Chondrocyte (in vitro differentiated cells): ENCODE results near the gene ACTR3C. TPM values are rescaled to one million over a fixed set of nuclear protein-coding genes. Genes with fewer than 3 reads are reported as not detected.

ENCODE experiments used
- DNase-seq: peaks from one replicate; pipeline ENCODE4 v3.0.0; 2021; ENCODE audit warnings: mixed read lengths, low spot score
- H3K27ac Mint-ChIP-seq: one replicate; pipeline ENCODE4 v1.8.0; 2021; ENCODE audit warnings: mild to moderate bottlenecking, moderate library complexity, mixed read lengths; ENCODE audit not compliant: unreplicated experiment
- H3K27me3 Mint-ChIP-seq: 2 replicates; pipeline ENCODE4 v1.8.0; 2021; ENCODE audit warnings: low read depth, mixed read lengths
- H3K36me3 Mint-ChIP-seq: 2 replicates; pipeline ENCODE4 v1.8.0; 2021; ENCODE audit warnings: low read depth, mixed read lengths
- H3K4me1 Mint-ChIP-seq: 2 replicates; pipeline ENCODE4 v1.8.0; 2021; ENCODE audit warnings: low read depth, mild to moderate bottlenecking, mixed read lengths
- H3K4me3 Mint-ChIP-seq: one replicate; pipeline ENCODE4 v1.8.0; 2021; ENCODE audit warnings: mild to moderate bottlenecking, moderate library complexity, mixed read lengths; ENCODE audit not compliant: unreplicated experiment
- H3K9me3 Mint-ChIP-seq: 2 replicates; pipeline ENCODE4 v1.8.0; 2021; ENCODE audit warnings: low read depth, mixed read lengths
- total RNA-seq: library from RNA; stranded (reverse); gene quantifications from 3 replicates; pipeline ENCODE4 v1.2.1, GENCODE V29; 2021
- TF ChIP-seq, protein P1 (sequence below): fragments of 200-600 bp; sonication (generic); IDR thresholded peaks from 2 replicates; pipeline ENCODE4 v1.5.0; 2021; ENCODE audit warnings: antibody characterized with exemption, mild to moderate bottlenecking, moderate library complexity

ACTR3C gene
- total RNA-seq, 1 donor from 2014 or later: 0.25 TPM

DNA sequence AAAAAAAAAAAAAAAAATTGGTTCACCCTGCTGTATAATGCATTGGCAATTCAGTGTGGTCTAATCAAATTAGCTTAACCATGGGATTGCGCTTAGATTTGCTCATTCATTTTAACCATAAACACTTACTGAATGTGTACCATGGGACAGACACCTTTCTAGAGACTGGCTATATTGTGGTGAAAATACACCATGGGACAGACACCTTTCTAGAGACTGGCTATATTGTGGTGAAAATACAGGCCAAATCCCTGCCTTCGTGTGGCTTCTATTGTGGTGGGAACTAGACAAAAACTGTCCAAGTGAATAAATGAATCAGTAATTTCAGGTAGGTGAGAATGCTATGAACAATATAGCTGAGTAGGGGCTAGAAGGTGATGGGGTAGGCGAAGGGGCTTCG, 35.1 kb upstream of the ACTR3C start:
- TF ChIP-seq, protein P1, sequence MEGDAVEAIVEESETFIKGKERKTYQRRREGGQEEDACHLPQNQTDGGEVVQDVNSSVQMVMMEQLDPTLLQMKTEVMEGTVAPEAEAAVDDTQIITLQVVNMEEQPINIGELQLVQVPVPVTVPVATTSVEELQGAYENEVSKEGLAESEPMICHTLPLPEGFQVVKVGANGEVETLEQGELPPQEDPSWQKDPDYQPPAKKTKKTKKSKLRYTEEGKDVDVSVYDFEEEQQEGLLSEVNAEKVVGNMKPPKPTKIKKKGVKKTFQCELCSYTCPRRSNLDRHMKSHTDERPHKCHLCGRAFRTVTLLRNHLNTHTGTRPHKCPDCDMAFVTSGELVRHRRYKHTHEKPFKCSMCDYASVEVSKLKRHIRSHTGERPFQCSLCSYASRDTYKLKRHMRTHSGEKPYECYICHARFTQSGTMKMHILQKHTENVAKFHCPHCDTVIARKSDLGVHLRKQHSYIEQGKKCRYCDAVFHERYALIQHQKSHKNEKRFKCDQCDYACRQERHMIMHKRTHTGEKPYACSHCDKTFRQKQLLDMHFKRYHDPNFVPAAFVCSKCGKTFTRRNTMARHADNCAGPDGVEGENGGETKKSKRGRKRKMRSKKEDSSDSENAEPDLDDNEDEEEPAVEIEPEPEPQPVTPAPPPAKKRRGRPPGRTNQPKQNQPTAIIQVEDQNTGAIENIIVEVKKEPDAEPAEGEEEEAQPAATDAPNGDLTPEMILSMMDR: no peak
- no peak for DNase-seq
- Mint-ChIP-seq H3K9me3 (no peaks in the 10 kb centered on the region), H3K27ac (no peak overlapping the region), H3K27me3 (no peaks in the 10 kb centered on the region), H3K36me3 (no peaks in the 10 kb centered on the region), H3K4me1 (peaks cover 10% of the 10 kb centered on the region), H3K4me3 (no peak overlapping the region)

DNA sequence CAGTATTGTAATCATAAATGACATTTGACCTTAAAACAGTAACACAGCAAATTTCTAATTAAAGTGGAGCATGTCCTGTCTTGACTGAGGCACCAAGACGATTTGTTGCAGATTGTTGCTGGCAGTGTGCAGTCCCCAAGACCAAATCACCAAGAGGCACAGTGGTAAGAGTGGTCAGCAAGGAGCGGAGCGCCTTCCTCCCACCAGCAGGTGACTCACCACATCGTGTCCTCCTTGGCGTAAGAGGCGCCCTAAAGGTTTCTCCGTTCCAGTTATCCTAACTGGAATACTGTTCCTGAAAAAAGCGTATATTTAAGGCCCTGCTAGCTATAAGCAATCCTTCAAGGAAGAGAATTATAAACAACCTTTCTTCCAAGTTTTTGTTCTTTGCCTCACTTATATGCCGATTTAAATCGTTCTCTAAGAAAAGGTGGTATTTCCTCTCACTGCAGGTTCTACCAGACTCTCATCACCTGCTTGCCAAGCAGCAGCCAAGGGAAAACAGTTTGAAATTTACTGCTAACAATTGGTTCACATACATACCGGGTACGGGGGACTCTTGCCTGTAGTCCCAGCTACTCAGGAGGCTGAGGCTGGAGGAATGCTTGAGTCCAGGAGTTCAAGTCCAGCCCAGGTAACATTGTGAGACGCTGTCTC, 34.6 kb upstream of the ACTR3C start:
- H3K36me3 Mint-ChIP-seq: no peaks in the 10 kb centered on the region
- no peak for DNase-seq
- no peaks in the 10 kb centered on the region for H3K27me3 Mint-ChIP-seq
- TF ChIP-seq, protein P1: no peak
- no peak overlapping the region for H3K4me3 Mint-ChIP-seq
- no peaks in the 10 kb centered on the region for H3K9me3 Mint-ChIP-seq
- H3K4me1 Mint-ChIP-seq: peaks cover 10% of the 10 kb centered on the region
- H3K27ac Mint-ChIP-seq: no peak overlapping the region

DNA sequence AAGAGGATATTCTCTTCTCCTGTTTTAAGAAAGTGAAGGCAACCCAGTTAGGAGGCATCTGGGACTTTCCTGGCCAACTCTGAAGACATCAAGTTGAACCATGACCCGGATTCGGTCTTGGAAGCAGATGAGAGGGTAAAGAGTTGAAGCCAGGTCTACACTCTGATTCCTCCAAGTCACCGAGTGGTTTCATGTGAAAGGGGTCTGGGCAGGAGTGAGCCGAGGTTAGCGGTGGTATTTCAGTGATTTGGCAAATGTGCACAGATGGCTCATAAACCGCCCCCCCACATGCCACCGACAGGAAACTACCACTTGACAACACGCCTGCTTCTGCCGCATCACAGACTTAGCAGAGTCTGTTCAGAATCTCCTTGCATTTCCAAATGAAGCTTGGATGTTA, 33.9 kb upstream of the ACTR3C start:
- no peak overlapping the region for H3K27ac Mint-ChIP-seq
- no peak for DNase-seq

DNA sequence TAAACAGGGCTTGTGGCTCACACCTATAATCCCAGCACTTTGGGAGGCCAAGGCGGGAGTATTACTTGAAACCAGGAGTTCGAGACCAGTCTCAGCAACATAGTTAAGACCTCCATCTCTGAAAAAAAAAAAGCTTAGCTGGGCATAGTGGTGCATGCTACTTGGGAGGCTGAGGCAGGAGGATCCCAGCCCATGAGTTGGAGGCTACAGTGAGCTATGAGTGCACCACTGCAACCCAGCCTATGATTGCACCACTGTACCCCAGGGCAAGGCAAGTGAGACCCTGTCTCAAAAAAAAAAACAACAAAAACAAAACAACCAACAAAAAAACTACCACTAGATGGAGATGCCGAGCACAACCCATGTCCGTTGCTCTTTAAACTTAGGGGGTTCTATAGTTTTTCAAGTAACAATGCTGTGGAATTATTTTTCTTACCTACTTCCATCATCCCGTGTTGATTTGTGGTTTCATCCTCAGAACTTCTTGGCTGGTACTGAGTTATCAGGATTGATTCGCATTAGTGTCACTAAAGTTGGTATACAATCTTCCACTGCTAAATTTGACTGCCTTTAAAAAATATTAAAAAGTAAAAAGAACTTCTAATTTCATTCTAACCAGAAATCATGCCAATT, 33.0 kb upstream of the ACTR3C start:
- Mint-ChIP-seq H3K27ac (no peak overlapping the region), H3K4me3 (no peak overlapping the region), H3K36me3 (no peaks in the 10 kb centered on the region), H3K27me3 (no peaks in the 10 kb centered on the region), H3K9me3 (no peaks in the 10 kb centered on the region), H3K4me1 (peaks cover 2% of the 10 kb centered on the region)
- DNase-seq: no peak
- TF ChIP-seq, protein P1: peak; percentile 89

More for the DNA sequence above, 33.9 kb upstream of the ACTR3C start:
- Mint-ChIP-seq H3K9me3 (no peaks in the 10 kb centered on the region), H3K27me3 (no peaks in the 10 kb centered on the region), H3K4me3 (no peak overlapping the region), H3K36me3 (no peaks in the 10 kb centered on the region), H3K4me1 (peaks cover 8% of the 10 kb centered on the region)
- TF ChIP-seq, protein P1: no peak

DNA sequence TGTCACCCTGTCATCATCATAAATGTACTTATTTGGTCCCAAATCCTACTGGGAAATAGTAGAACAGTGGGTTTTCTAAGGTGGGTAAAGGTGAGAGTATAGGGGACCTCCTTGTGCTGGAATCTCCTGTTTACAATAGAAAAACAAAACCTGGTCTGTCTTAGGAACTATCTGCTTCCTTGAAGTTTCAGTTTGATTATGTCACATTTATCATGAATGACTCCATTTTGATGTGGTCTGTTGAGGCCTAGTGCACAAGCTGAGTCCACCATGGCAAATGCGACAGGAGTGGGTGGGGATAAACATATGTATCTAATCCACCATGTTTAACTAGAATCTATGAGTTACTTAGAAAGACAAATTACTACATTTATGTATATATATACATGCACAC, 32.3 kb upstream of the ACTR3C start:
- H3K4me3 Mint-ChIP-seq: no peak overlapping the region
- no peak overlapping the region for H3K27ac Mint-ChIP-seq
- H3K36me3 Mint-ChIP-seq: no peaks in the 10 kb centered on the region
- H3K9me3 Mint-ChIP-seq: no peaks in the 10 kb centered on the region
- no peaks in the 10 kb centered on the region for H3K4me1 Mint-ChIP-seq
- TF ChIP-seq, protein P1: no peak
- no peak for DNase-seq
- no peaks in the 10 kb centered on the region for H3K27me3 Mint-ChIP-seq
